Epithelial cell of prostate (primary cell): ENCODE results near the gene RANBP6.
"Not testable (repeated sequence)": the region's sequence is repeated elsewhere in the genome, so short reads cannot be mapped to it uniquely, and the experiment has no call there.

Source experiments
- DNase-seq: peaks from one replicate; pipeline ENCODE4 v3.0.0-alpha.2; 2011; ENCODE audit warnings: low read depth, low spot score
- H3K27ac ChIP-seq: fragments of 450-650 bp; 2 replicates; pipeline ENCODE4 v1.5.1; 2017; ENCODE audit warnings: mild to moderate bottlenecking

The RANBP6 gene

GRCh38 chr9:6015278-6016157 lies at the start of gene RANBP6:
Gene RANBP6, minus strand, starts transcription at chr9:6015624. Its CDS starts 17 bp downstream, at chr9:6015607.
- peak within 1 kb of the TSS; percentile 84 for H3K27ac ChIP-seq
- DNase-seq = peak; percentile 48

- DNase-seq, H3K27ac ChIP-seq: not testable (repeated sequence)
Measured at GRCh38 chr9:6063146-6063545, 47.7 kb upstream of the RANBP6 start.

GRCh38 chr9:6055666-6056065 lies 40.2 kb upstream of the RANBP6 start:
- no peak overlapping the region for H3K27ac ChIP-seq
- no peak for DNase-seq

- no peak overlapping the region for H3K27ac ChIP-seq
- peak; percentile 89 for DNase-seq
Measured at GRCh38 chr9:6055216-6055615, 39.8 kb upstream of the RANBP6 start.

- no peak for DNase-seq
- no peak overlapping the region for H3K27ac ChIP-seq
Measured at GRCh38 chr9:6054280-6055099, 39.1 kb upstream of the RANBP6 start.

GRCh38 chr9:6052293-6052919 lies 37.0 kb upstream of the RANBP6 start:
- DNase-seq = no peak

GRCh38 chr9:6051511-6051950 lies 36.1 kb upstream of the RANBP6 start:
- no peak overlapping the region for H3K27ac ChIP-seq
- DNase-seq = no peak

More at GRCh38 chr9:6052293-6052919, 37.0 kb upstream of the RANBP6 start:
- peak overlapping the region; percentile 67 for H3K27ac ChIP-seq

- no peak for DNase-seq
Measured at GRCh38 chr9:6049798-6050197, 34.4 kb upstream of the RANBP6 start.

GRCh38 chr9:6048039-6048438 lies 32.6 kb upstream of the RANBP6 start:
- H3K27ac ChIP-seq = no peak overlapping the region
- no peak for DNase-seq

More at GRCh38 chr9:6049798-6050197, 34.4 kb upstream of the RANBP6 start:
- H3K27ac ChIP-seq = no peak overlapping the region

- no peak for DNase-seq
- H3K27ac ChIP-seq = no peak overlapping the region
Measured at GRCh38 chr9:6047020-6047419, 31.6 kb upstream of the RANBP6 start.

- no peak for DNase-seq
- no peak overlapping the region for H3K27ac ChIP-seq
Measured at GRCh38 chr9:6045364-6045763, 29.9 kb upstream of the RANBP6 start.

- no peak overlapping the region for H3K27ac ChIP-seq
- DNase-seq = no peak
Measured at GRCh38 chr9:6040077-6040476, 24.7 kb upstream of the RANBP6 start.

- no peak overlapping the region for H3K27ac ChIP-seq
- no peak for DNase-seq
Measured at GRCh38 chr9:6036391-6036790, 21.0 kb upstream of the RANBP6 start.

GRCh38 chr9:6034954-6035353 lies 19.5 kb upstream of the RANBP6 start:
- no peak overlapping the region for H3K27ac ChIP-seq
- DNase-seq = no peak

- no peak for DNase-seq
- H3K27ac ChIP-seq = no peak overlapping the region
Measured at GRCh38 chr9:6029604-6030274, 14.3 kb upstream of the RANBP6 start.

- DNase-seq = no peak
- H3K27ac ChIP-seq = no peak overlapping the region
Measured at GRCh38 chr9:6024035-6024554, 8.7 kb upstream of the RANBP6 start.

GRCh38 chr9:6016975-6017374 lies 1.6 kb upstream of the RANBP6 start:
- H3K27ac ChIP-seq, DNase-seq: not testable (repeated sequence)

- peak overlapping the region; percentile 84 for H3K27ac ChIP-seq
- DNase-seq = peak; percentile 57
Measured at GRCh38 chr9:6014670-6015270, 654 bp downstream of the RANBP6 start.
